NCI-H187 treated with DMSO at 0.1 percent for 48 hours (cell line): ENCODE data around the gene LYZL2.
"Not testable (repeated sequence)": the region's sequence is repeated elsewhere in the genome, so short reads cannot be mapped to it uniquely, and the experiment has no call there.

Experiments used
- DNase-seq: peaks from one replicate; lab custom pipeline; 2025; lab: John Stamatoyannopoulos, UW

The LYZL2 gene

GRCh38 chr10:30639946-30640786, 10.6 kb upstream of the LYZL2 start:
- DNase-seq = no peak

GRCh38 chr10:30637881-30638467, 8.4 kb upstream of the LYZL2 start:
- DNase-seq = no peak

GRCh38 chr10:30631188-30631587, 1.6 kb upstream of the LYZL2 start:
- no peak for DNase-seq

- DNase-seq = no peak
Measured at GRCh38 chr10:30630571-30630970, 1.0 kb upstream of the LYZL2 start.

GRCh38 chr10:30628576-30628975, 977 bp downstream of the LYZL2 start:
- not testable (repeated sequence) for DNase-seq

GRCh38 chr10:30626837-30627236, 2.7 kb downstream of the LYZL2 start:
- not testable (repeated sequence) for DNase-seq

GRCh38 chr10:30626196-30626595, 3.4 kb downstream of the LYZL2 start:
- DNase-seq = not testable (repeated sequence)

GRCh38 chr10:30625080-30625479, 4.5 kb downstream of the LYZL2 start:
- DNase-seq = no peak

- no peak for DNase-seq
Measured at GRCh38 chr10:30619966-30620365, 9.6 kb downstream of the LYZL2 start.

- no peak for DNase-seq
Measured at GRCh38 chr10:30617070-30617469, 12.5 kb downstream of the LYZL2 start.

GRCh38 chr10:30611041-30611440, 18.5 kb downstream of the LYZL2 start:
- not testable (repeated sequence) for DNase-seq

- DNase-seq = no peak
Measured at GRCh38 chr10:30607814-30608213, 21.7 kb downstream of the LYZL2 start.

GRCh38 chr10:30606313-30606712, 23.2 kb downstream of the LYZL2 start:
- DNase-seq = no peak

GRCh38 chr10:30605341-30606121, 24.0 kb downstream of the LYZL2 start:
- DNase-seq = not testable (repeated sequence)

- DNase-seq = no peak
Measured at GRCh38 chr10:30603589-30603988, 26.0 kb downstream of the LYZL2 start.

GRCh38 chr10:30602747-30603146, 26.8 kb downstream of the LYZL2 start:
- DNase-seq = no peak

GRCh38 chr10:30600005-30600404, 29.5 kb downstream of the LYZL2 start:
- no peak for DNase-seq

- DNase-seq = no peak
Measured at GRCh38 chr10:30598105-30598776, 31.3 kb downstream of the LYZL2 start.

- not testable (repeated sequence) for DNase-seq
Measured at GRCh38 chr10:30597433-30597824, 32.1 kb downstream of the LYZL2 start.

- DNase-seq = not testable (repeated sequence)
Measured at GRCh38 chr10:30596493-30597432, 32.8 kb downstream of the LYZL2 start.

- no peak for DNase-seq
Measured at GRCh38 chr10:30596013-30596412, 33.5 kb downstream of the LYZL2 start.
